GM18502 (cell line): ENCODE measurements around the gene YTHDC1.
A peak's percentile ranks its signal among the peaks of the same experiment; 100 is the strongest.

Experiments
- ATAC-seq: cut with Tn5 transposase; IDR thresholded peaks from one replicate; pipeline ENCODE4 v1.9.1; 2021; ENCODE audit warnings: mild to moderate bottlenecking; ENCODE audit not compliant: unreplicated experiment, poor library complexity

The YTHDC1 gene

GRCh38 chr4:68360231-68360968 is 10.5 kb upstream of the YTHDC1 start:
- ATAC-seq = no peak

DNA sequence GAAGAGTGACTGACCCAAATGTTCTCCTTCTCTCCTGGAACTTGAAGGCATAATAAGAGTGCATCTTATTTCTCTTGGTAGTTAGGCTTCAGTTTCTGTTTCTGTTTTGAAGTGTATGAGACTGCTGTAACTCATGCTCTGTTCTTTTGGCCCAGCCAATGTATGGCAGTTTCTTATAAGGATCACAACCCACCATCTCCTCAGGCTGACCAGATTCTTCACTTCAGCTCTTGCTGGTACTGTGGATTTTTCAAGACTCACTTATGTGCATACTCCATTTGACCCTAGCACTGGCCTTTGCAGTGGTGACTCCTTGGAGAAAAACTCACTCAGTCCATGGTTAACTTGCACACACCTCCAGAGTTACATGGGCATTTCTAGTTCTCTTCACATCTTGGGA is 9.6 kb upstream of the YTHDC1 start:
- ATAC-seq = peak; percentile 88

GRCh38 chr4:68358988-68359387 is 9.1 kb upstream of the YTHDC1 start:
- ATAC-seq = no peak

DNA sequence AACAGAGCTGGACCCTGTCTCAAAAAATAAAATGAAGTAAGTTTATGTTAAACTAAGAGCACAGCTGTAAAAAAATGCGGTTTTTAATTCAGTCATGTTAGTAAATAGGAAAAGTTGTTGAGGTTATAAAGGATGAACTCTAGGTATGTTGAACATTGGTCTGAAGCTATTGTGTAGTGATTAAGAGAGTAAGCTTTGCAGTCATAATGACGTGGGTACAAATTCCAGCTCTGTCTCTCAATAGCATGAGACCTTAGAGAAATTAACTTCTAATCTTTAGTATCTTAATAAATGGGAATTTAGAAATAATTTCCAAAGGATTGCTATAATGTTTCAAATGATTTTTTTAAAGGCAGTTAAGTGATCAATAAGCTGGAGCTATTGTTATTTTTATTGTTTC is 2.9 kb upstream of the YTHDC1 start:
- no peak for ATAC-seq

GRCh38 chr4:68349279-68349648 is 626 bp downstream of the YTHDC1 start:
- ATAC-seq = peak; percentile 7

DNA sequence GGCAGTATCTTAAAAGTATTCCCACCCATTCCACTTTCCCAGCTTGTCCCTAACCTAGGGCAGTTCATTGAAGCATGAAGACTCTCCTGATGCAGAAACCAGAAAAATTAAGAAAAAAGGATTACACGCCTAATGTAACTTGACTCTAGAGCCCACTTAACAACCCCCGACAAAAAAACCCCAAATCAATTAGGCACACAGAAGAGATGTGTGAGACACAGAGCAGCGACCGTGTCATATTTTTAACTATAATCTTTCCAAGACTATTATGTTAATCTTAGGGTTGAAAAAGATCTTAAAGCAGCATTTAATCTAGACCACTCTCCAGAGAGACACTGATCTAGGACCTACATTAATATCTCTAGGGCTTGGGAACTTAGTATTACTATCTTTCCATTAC is 1.3 kb downstream of the YTHDC1 start:
- no peak for ATAC-seq

GRCh38 chr4:68347845-68348244 is 2.0 kb downstream of the YTHDC1 start:
- no peak for ATAC-seq

DNA sequence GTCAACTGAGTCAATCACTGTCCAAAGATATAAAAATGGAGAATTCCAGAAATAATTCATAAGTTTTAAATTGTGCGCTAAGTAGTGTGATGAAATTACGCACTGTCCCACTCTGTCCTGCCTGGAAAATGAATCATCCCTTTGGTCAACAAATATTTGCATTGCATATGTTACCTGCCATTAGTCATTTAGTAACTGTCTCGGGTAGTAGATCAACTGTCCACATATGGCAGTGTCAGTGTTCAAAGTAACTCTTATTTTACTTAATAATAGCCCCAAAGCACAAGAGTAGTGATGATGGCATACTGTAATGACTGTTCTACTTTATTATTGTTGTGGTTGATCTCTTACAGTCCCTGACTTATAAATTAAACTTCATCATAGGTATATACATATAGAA is 3.4 kb downstream of the YTHDC1 start:
- no peak for ATAC-seq

GRCh38 chr4:68344785-68345184 is 5.1 kb downstream of the YTHDC1 start:
- ATAC-seq = no peak

GRCh38 chr4:68344049-68344448 is 5.8 kb downstream of the YTHDC1 start:
- no peak for ATAC-seq

DNA sequence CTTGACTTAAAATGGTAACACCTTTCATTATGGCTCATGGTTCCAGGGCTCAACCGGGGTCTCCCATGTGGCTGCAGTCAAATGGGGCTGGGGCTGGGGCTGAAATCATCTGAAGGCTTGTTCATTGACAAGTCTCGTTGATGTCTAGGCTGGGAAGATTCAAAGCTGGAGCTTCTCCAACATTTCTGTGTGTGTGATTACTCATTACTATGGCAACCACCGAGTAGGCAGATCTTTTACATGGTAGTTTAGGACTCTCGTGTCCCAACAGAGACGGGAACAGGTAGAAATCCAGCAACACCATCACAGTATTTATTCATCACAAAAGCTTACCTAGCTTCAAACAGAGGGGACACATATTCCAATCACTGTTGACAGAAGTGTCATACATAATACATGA is 7.8 kb downstream of the YTHDC1 start:
- no peak for ATAC-seq

GRCh38 chr4:68338625-68339024 is 11.3 kb downstream of the YTHDC1 start:
- no peak for ATAC-seq

DNA sequence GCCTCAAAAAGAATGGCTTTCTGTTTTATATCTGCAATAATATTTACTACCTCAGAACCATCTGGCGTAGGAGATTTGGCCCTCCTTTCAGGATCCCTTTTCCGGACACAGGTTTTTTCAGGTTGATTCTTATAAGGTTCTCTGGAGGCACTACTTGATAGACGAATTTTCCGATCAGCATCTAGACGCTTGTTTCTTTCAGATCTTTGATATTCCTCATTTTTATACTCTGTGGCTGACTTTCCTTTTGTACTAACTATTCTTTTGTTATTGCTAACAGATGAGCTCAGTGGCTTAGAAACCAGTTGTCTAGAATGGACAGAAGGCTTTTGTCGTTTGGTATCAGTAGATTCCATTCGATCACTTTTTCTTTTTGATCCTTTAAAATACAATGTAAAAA is 12.4 kb downstream of the YTHDC1 start:
- no peak for ATAC-seq

GRCh38 chr4:68337004-68337403 is 12.9 kb downstream of the YTHDC1 start:
- ATAC-seq = no peak

- ATAC-seq = no peak
Observed at GRCh38 chr4:68336530-68336929, 13.4 kb downstream of the YTHDC1 start.

- no peak for ATAC-seq
Observed at GRCh38 chr4:68326141-68326540, 23.7 kb downstream of the YTHDC1 start.

DNA sequence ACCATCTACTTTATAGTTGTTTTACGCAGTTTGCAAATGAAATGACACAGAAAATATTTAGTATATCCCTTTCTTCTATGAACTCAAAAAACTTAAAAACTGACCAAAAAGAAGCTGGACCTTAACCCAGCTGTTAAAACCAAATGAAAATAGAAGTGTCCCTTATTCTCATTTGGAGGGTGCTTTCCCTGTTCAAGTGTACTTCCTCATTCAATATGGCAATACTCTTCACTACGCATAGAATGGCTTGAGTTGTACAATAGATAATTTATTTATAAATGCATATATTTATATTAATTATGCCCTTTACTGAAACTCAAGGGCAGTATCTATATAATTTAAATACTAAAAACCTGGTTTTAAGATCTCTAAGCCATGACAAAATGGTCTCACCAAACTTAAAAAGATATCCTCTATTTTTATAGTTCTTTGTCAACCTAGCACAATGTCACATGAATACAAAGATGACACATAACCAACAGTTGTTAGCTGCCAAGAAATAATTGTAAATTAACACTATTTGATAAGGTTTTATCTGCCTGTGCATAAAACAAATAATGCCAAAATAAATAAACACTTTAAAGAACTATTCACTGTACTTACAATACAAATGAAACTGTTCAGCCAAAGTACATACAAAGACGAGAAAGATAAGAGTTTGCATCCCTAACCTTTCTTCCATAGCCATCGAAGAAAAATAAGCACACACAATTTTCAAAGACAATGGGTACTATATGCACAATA is 25.2 kb downstream of the YTHDC1 start:
- no peak for ATAC-seq

- ATAC-seq = no peak
Observed at GRCh38 chr4:68319040-68319439, 30.9 kb downstream of the YTHDC1 start.

- no peak for ATAC-seq
Observed at GRCh38 chr4:68316193-68316969, 33.5 kb downstream of the YTHDC1 start.

GRCh38 chr4:68310651-68311247 is 39.1 kb downstream of the YTHDC1 start:
- ATAC-seq = no peak

DNA sequence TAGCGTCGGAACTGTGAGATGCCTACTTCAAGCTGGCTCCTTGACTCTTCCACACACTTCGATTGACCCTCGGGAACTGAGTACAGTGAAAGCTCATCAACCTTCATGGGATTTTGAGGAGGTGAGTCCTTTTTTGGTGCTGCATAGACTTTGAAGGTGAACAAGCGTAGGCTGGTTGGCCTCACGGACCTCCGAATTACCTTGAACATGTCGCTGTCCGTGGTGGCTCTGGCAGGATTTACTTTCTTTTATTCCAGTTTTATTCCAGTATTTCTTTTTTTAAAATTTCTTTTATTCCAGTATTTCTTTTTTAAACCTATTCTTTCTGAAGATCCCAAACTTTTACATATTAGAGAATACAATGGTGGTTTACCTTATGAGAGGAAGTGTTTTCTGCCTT is 45.2 kb downstream of the YTHDC1 start:
- ATAC-seq = no peak
